ENCODE measurements around the gene ULK2. TPM values are rescaled to one million over a fixed set of nuclear protein-coding genes. Genes with fewer than 3 reads are reported as not detected.

ULK2 gene
- total RNA-seq, 1 experiment from 2014 or later = 22.8 TPM

- DNase-seq (ENCODE audit: low read depth, low spot score) (no peak), ATAC-seq (no peak)
- POLR2A ChIA-PET = no interaction called here
- no peak for TF ChIP-seq SIN3A (IDR thresholded peaks at IDR 0.05; ENCODE audit: borderline replicate concordance, insufficient read depth, low read depth, low read length)
- TF ChIP-seq TCF7L2 (IDR thresholded peaks at IDR 0.05; ENCODE audit: low read depth, low read length) = no peak
- TF ChIP-seq, protein P1, sequence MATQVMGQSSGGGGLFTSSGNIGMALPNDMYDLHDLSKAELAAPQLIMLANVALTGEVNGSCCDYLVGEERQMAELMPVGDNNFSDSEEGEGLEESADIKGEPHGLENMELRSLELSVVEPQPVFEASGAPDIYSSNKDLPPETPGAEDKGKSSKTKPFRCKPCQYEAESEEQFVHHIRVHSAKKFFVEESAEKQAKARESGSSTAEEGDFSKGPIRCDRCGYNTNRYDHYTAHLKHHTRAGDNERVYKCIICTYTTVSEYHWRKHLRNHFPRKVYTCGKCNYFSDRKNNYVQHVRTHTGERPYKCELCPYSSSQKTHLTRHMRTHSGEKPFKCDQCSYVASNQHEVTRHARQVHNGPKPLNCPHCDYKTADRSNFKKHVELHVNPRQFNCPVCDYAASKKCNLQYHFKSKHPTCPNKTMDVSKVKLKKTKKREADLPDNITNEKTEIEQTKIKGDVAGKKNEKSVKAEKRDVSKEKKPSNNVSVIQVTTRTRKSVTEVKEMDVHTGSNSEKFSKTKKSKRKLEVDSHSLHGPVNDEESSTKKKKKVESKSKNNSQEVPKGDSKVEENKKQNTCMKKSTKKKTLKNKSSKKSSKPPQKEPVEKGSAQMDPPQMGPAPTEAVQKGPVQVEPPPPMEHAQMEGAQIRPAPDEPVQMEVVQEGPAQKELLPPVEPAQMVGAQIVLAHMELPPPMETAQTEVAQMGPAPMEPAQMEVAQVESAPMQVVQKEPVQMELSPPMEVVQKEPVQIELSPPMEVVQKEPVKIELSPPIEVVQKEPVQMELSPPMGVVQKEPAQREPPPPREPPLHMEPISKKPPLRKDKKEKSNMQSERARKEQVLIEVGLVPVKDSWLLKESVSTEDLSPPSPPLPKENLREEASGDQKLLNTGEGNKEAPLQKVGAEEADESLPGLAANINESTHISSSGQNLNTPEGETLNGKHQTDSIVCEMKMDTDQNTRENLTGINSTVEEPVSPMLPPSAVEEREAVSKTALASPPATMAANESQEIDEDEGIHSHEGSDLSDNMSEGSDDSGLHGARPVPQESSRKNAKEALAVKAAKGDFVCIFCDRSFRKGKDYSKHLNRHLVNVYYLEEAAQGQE (IDR thresholded peaks at IDR 0.05; ENCODE audit: insufficient read depth in 1 of 2, low read depth in 2 of 2, low read length in 1 of 2) = no peak
- no peak for TF ChIP-seq CTCF (IDR thresholded peaks at IDR 0.05)
- TF ChIP-seq POLR2AphosphoS5 (IDR thresholded peaks at IDR 0.05; ENCODE audit: low read depth, low read length) = no peak
- no TSS peak for BruUV-seq (replicated peaks)
- no peak overlapping the region for H3K27ac ChIP-seq (ENCODE audit: low read length)
- H3K4me3 ChIP-seq (ENCODE audit: low read depth in 2 of 2, low read length in 2 of 2) = no peak overlapping the region
- intact Hi-C loops (cut with micrococcal nuclease; ENCODE audit: unreplicated experiment) (no loop called here), in situ Hi-C loops (cut with HindIII; ENCODE audit: low pct_unique_long_range_greater_than_20kb, low sequenced_read_pairs) (no loop called here)
- no peaks in the 10 kb centered on the region for H3K27me3 ChIP-seq (ENCODE audit: control insufficient read depth, insufficient read depth, low read length)
- H3K9me3 ChIP-seq (ENCODE audit: control insufficient read depth, insufficient read depth, low read depth, low read length) = no peaks in the 10 kb centered on the region
- H3K4me1 ChIP-seq (ENCODE audit: control insufficient read depth, insufficient read depth, low read length) = no peaks in the 10 kb centered on the region
- H3K36me3 ChIP-seq (ENCODE audit: control insufficient read depth, insufficient read depth, low read length) = peaks cover 16% of the 10 kb centered on the region
- CTCF ChIA-PET = no interaction called here
Measured at GRCh38 chr17:19905502-19905901, 37.8 kb upstream of the ULK2 start.

DNA sequence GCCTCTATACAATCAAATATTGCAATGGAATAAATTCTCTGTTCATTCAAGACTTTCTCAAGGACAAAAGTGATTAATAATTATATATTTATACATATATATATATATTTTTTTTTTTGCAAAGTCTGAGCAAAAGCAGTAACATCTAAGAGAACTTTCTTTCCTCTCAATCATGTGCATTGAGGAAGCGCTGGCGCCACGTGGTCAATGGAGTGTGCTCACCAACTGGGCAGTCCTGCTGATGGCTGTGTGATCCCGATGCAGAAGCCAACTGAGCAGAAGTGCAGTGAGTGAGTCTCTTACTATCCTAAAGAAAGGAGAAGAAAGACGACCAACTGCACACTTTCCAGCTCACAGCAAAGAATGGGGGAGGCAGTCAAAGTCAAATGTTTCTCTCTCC lies 37.2 kb upstream of the ULK2 start:
- no peaks in the 10 kb centered on the region for H3K4me1 ChIP-seq (ENCODE audit: control insufficient read depth, insufficient read depth, low read length)
- peaks cover 16% of the 10 kb centered on the region for H3K36me3 ChIP-seq (ENCODE audit: control insufficient read depth, insufficient read depth, low read length)
- ChIA-PET CTCF (no interaction called here), POLR2A (no interaction called here)
- BruUV-seq (replicated peaks) = no TSS peak
- no peak overlapping the region for H3K4me3 ChIP-seq (ENCODE audit: low read depth in 2 of 2, low read length in 2 of 2)
- no peaks in the 10 kb centered on the region for H3K9me3 ChIP-seq (ENCODE audit: control insufficient read depth, insufficient read depth, low read depth, low read length)
- no peaks in the 10 kb centered on the region for H3K27me3 ChIP-seq (ENCODE audit: control insufficient read depth, insufficient read depth, low read length)
- no peak for TF ChIP-seq POLR2AphosphoS5 (IDR thresholded peaks at IDR 0.05; ENCODE audit: low read depth, low read length)
- no peak for TF ChIP-seq CTCF (IDR thresholded peaks at IDR 0.05)
- no peak for TF ChIP-seq SIN3A (IDR thresholded peaks at IDR 0.05; ENCODE audit: borderline replicate concordance, insufficient read depth, low read depth, low read length)
- TF ChIP-seq, protein P1 (IDR thresholded peaks at IDR 0.05; ENCODE audit: insufficient read depth in 1 of 2, low read depth in 2 of 2, low read length in 1 of 2) = no peak
- no peak for TF ChIP-seq TCF7L2 (IDR thresholded peaks at IDR 0.05; ENCODE audit: low read depth, low read length)
- ATAC-seq = no peak
- H3K27ac ChIP-seq (ENCODE audit: low read length) = no peak overlapping the region
- intact Hi-C loops (cut with micrococcal nuclease; ENCODE audit: unreplicated experiment) = no loop called here
- in situ Hi-C loops (cut with HindIII; ENCODE audit: low pct_unique_long_range_greater_than_20kb, low sequenced_read_pairs) = no loop called here
- no peak for DNase-seq (ENCODE audit: low read depth, low spot score)

Measured in Panc1 (cell line).